OCI-LY7 (cell line): Measurements from ENCODE around the gene LGR5. TPM values are rescaled to one million over a fixed set of nuclear protein-coding genes. Genes with fewer than 3 reads are reported as not detected.

Source experiments
- Bru-seq: library from RNA; stranded (reverse); fragments of 400-500 nt; gene quantifications from one replicate; lab custom pipeline; 2021; lab: Mats Ljungman, UMichigan
- BruChase-seq, 2 experiments: library from RNA; stranded (reverse); fragments of 400-500 nt; gene quantifications; one replicate each; lab custom pipeline; 2021; lab: Mats Ljungman, UMichigan
- BruUV-seq: library from RNA; stranded (reverse); fragments of 400-500 nt; replicated peaks from 2 replicates; lab custom pipeline; 2021; lab: Mats Ljungman, UMichigan
- CTCF ChIA-PET: fragments of 300-600 bp; sonication (Branson Sonifier 250); formaldehyde crosslinking; loops from one replicate; lab custom pipeline; 2022; ENCODE audit warnings: antibody characterized with exemption; ENCODE audit not compliant: unreplicated experiment; lab: Charles Lee
- POLR2A ChIA-PET: fragments of 300-600 bp; sonication (Branson Sonifier 250); formaldehyde crosslinking; loops from one replicate; lab custom pipeline; 2022; ENCODE audit warnings: antibody characterized with exemption; lab: Charles Lee
- DNase-seq: peaks from one replicate; pipeline ENCODE4 v3.0.0-alpha.2; 2015; ENCODE audit warnings: low spot score
- H2AFZ ChIP-seq: fragments of 200-600 bp; sonication (generic), shearing (Covaris generic); 2 replicates; pipeline ENCODE4 v1.6.1; 2014; ENCODE audit warnings: mild to moderate bottlenecking, antibody characterized with exemption, low read length, moderate library complexity
- H3K27ac ChIP-seq: fragments of 200-600 bp; sonication (generic); 2 replicates; pipeline ENCODE4 v1.5.1; 2014; ENCODE audit warnings: mixed run types, low read depth, mild to moderate bottlenecking, moderate library complexity, low read length, inconsistent platforms; ENCODE audit not compliant: poor library complexity, severe bottlenecking
- H3K36me3 ChIP-seq: fragments of 200-600 bp; sonication (generic); 2 replicates; pipeline ENCODE4 v1.6.1; 2014; ENCODE audit warnings: mild to moderate bottlenecking, antibody characterized with exemption, low read length, moderate library complexity, mixed read lengths; ENCODE audit not compliant: insufficient read depth
- H3K4me1 ChIP-seq: fragments of 200-600 bp; sonication (generic); 2 replicates; pipeline ENCODE4 v1.5.1; 2014; ENCODE audit warnings: mild to moderate bottlenecking, low read length; ENCODE audit not compliant: insufficient read depth, poor library complexity, severe bottlenecking
- H3K4me2 ChIP-seq: fragments of 200-600 bp; sonication (generic); 2 replicates; pipeline ENCODE4 v1.6.1; 2014; ENCODE audit warnings: mild to moderate bottlenecking, low read length
- H3K4me3 ChIP-seq: fragments of 200-600 bp; sonication (generic); 2 replicates; pipeline ENCODE4 v1.5.1; 2014; ENCODE audit warnings: mild to moderate bottlenecking, low read depth, low read length; ENCODE audit not compliant: poor library complexity, severe bottlenecking
- H3K79me2 ChIP-seq: fragments of 200-600 bp; sonication (generic); 2 replicates; pipeline ENCODE4 v1.6.1; 2016; ENCODE audit warnings: low read depth, mild to moderate bottlenecking, low read length, moderate library complexity, mixed read lengths; ENCODE audit not compliant: insufficient read depth
- H3K9me2 ChIP-seq: fragments of 200-600 bp; sonication (generic); 2 replicates; pipeline ENCODE4 v1.6.1; 2016; ENCODE audit warnings: mild to moderate bottlenecking, low read length, mixed read lengths; ENCODE audit not compliant: insufficient read depth
- H3K9me3 ChIP-seq: fragments of 200-600 bp; sonication (generic); 2 replicates; pipeline ENCODE4 v1.6.1; 2014; ENCODE audit warnings: mild to moderate bottlenecking, mixed run types, low read length, mixed read lengths
- H4K20me1 ChIP-seq: fragments of 200-600 bp; sonication (generic); 2 replicates; pipeline ENCODE4 v1.6.1; 2014; ENCODE audit warnings: mild to moderate bottlenecking, antibody characterized with exemption, low read length, moderate library complexity, mixed read lengths; ENCODE audit not compliant: insufficient read depth
- EZH2phosphoT487 ChIP-seq: fragments of 200-600 bp; sonication (generic); IDR thresholded peaks from 2 replicates; pipeline ENCODE4 v1.6.1; 2018; ENCODE audit warnings: low read depth, borderline replicate concordance, mild to moderate bottlenecking, mixed run types, antibody characterized with exemption, low read length, moderate library complexity, mixed read lengths
- intact Hi-C: fragments of 100-400 bp; cut with micrococcal nuclease; formaldehyde crosslinking; loops from one replicate; pipeline ENCODE4 v1.10.0; 2022; ENCODE audit not compliant: unreplicated experiment
- long read RNA-seq: library from polyadenylated mRNA; stranded (forward); transcript quantifications from one replicate; pipeline ENCODE4 v2.0.0, GENCODE V29; 2022
- total RNA-seq, 2 experiments: library from RNA; depleted of rRNA in 1 of 2; stranded (reverse); fragments of >200 nt in 1 of 2; shearing (Covaris generic) in 1 of 2; gene quantifications; 2 replicates each; pipeline ENCODE4 v1.2.3, GENCODE V29; 2014 to 2022
- TF ChIP-seq, protein P1 (sequence below): fragments of 200-600 bp; sonication (generic); conservative IDR thresholded peaks from 2 replicates; pipeline ENCODE4 v1.5.1; 2014; ENCODE audit warnings: mild to moderate bottlenecking, antibody characterized with exemption, low read length, moderate library complexity, mixed read lengths

The LGR5 gene
- not detected in 2 replicates for total RNA-seq (2014; rRNA removed; shearing (Covaris generic))
- total RNA-seq (2022): 0.51 TPM in 1 of 2 replicates, not detected in the other
- percentile 7 among the genes with signal in this experiment for Bru-seq, nascent RNA
- BruChase-seq, experiment 1, labeled RNA remaining after a 6-hour chase: percentile 6 among the genes with signal in this experiment
- percentile 7 among the genes with signal in this experiment for BruChase-seq, experiment 2, labeled RNA remaining after a 2-hour chase
- long read RNA-seq: 0 reads

GRCh38 chr12:71439613-71440344 is at the start of gene LGR5:
TSS of gene LGR5 (plus strand) at chr12:71439798. CDS start at chr12:71440081, 283 bp downstream.
- Histone ChIP-seq H4K20me1 (no peaks in the 10 kb centered on the region), H3K9me2 (no peaks in the 10 kb centered on the region), H2AFZ (no peak within 1 kb of the TSS), H3K4me2 (no peak within 1 kb of the TSS), H3K4me1 (no peaks in the 10 kb centered on the region), H3K9me3 (0 out of 2 replicates have a peak, but pooled peaks cover 4% of the 10 kb centered on the region), H3K27ac (no peak within 1 kb of the TSS), H3K36me3 (no peaks in the 10 kb centered on the region), H3K4me3 (no peak within 1 kb of the TSS), H3K79me2 (no peaks in the 10 kb centered on the region)
- intact Hi-C loops: no loop called here
- BruUV-seq: no TSS peak
- TF ChIP-seq, protein P1, sequence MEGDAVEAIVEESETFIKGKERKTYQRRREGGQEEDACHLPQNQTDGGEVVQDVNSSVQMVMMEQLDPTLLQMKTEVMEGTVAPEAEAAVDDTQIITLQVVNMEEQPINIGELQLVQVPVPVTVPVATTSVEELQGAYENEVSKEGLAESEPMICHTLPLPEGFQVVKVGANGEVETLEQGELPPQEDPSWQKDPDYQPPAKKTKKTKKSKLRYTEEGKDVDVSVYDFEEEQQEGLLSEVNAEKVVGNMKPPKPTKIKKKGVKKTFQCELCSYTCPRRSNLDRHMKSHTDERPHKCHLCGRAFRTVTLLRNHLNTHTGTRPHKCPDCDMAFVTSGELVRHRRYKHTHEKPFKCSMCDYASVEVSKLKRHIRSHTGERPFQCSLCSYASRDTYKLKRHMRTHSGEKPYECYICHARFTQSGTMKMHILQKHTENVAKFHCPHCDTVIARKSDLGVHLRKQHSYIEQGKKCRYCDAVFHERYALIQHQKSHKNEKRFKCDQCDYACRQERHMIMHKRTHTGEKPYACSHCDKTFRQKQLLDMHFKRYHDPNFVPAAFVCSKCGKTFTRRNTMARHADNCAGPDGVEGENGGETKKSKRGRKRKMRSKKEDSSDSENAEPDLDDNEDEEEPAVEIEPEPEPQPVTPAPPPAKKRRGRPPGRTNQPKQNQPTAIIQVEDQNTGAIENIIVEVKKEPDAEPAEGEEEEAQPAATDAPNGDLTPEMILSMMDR: no peak
- TF ChIP-seq EZH2phosphoT487: no peak
- DNase-seq: no peak
- POLR2A ChIA-PET: no interaction called here
- CTCF ChIA-PET: no interaction called here

DNA sequence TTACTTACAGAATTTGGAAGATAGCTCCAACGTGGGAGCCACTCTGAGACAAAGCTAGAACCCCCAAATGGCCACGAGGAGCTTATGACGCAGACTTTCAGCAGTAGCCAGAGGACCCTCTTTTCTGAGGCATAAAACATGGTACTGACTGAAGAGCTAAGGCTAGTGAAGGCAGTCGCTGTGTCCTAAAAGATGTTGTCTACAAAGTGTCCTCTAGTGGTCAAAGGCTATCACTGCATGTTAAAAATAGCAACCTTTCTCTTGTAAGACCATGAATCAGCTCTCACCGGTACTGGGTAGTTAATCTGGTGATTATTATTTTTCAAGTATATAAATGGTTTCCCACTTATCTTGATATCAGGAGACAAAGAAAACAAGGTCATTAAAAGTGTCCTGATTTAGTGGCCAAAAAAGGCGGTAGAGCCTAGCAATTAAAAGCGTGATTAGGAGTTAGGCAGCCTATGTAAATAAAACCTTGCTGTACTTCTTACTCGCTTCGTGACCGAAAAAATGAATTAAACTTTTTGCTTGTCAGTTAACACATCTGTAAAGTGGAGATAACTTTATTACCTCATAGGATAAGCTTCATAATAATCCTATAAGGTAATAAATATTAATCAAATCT is 47.0 kb upstream of the LGR5 start:
- ChIA-PET CTCF (no interaction called here), POLR2A (interaction anchor here (0.6 to 1.3 kb wide), 9 partner anchors 9 to 357 kb away, joined by 3 to 4 read pairs (median 3); no protein-coding TSS in a partner anchor)
- BruUV-seq: no TSS peak
- no peaks in the 10 kb centered on the region for H3K9me2 ChIP-seq
- H3K9me3 ChIP-seq: no peaks in the 10 kb centered on the region
- no peaks in the 10 kb centered on the region for H3K4me1 ChIP-seq
- H3K27ac ChIP-seq: no peak overlapping the region
- no peak overlapping the region for H3K4me2 ChIP-seq
- no peaks in the 10 kb centered on the region for H3K79me2 ChIP-seq
- intact Hi-C loops: no loop called here
- no peak overlapping the region for H3K4me3 ChIP-seq
- no peak for TF ChIP-seq EZH2phosphoT487
- TF ChIP-seq, protein P1: peak; percentile 87
- no peaks in the 10 kb centered on the region for H3K36me3 ChIP-seq
- DNase-seq: peak; percentile 63
- H2AFZ ChIP-seq: no peak overlapping the region
- H4K20me1 ChIP-seq: no peaks in the 10 kb centered on the region
